Myocyte (in vitro differentiated cells): Measurements from ENCODE around the gene TRIM46. TPM values are rescaled to one million over a fixed set of nuclear protein-coding genes. Genes with fewer than 3 reads are reported as not detected.
A peak's percentile ranks its signal among the peaks of the same experiment; 100 is the strongest.
"Not testable (repeated sequence)": the region's sequence is repeated elsewhere in the genome, so short reads cannot be mapped to it uniquely, and the experiment has no call there.

Experiments used
- DNase-seq: peaks from one replicate; pipeline ENCODE4 v3.0.0-alpha.2; 2012; ENCODE audit warnings: low read depth
- total RNA-seq: library from RNA; depleted of rRNA; stranded (reverse); fragments of >200 nt; gene quantifications from 2 replicates; pipeline ENCODE4 v1.2.3, GENCODE V29; 2014

Gene TRIM46
- total RNA-seq, 1 donor from 2014 or later = 0.62 TPM

DNA sequence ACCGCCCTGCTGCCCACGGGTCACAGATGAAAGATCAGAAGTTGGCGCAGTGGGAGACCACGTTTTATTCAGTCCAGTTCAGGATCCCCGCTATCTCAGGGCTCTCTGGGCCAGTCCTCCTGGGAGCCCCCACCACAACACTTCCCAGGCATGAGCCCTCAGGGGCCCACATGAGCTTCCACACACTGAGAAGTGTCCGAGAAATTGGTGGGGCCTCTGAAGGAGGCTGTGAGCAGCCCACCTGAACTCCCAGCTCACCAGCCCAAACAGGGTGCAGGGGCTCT lies 12.1 kb downstream of the TRIM46 start:
- DNase-seq = no peak

DNA sequence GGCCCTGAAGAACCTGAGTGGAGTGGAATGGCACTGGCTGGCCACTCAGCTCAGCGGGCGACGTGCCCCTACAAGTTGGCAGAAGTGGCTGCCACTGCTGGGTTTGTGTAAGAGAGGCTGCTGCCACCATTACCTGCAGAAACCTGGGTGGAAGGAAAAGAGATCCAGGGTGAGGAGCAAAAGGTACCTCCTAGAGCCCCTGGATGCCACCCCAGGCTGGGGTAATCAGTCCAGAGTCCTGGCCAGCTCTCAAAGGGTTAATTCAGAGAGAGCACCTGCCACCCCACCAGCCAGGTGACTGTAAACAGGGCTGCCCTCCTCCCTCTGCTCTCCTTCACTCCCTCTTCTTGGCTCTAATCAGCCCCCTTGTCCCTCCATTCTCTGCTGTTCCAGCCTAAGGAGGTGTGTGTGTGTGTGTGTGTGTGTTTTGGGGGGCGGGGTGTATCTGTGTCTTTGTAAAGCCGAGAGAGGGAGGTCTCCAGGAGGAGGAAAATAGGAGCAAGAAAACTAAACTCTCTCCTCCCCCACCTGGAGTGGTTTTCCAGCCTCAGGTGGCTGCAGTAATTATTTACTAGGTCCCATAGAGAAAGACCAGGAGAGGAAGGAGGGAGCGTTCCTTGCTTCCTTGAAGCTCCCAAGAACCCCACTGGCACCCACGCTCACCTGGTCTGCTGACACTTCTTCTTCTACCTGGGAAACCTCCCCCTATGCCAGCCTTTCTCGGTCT lies 12.6 kb downstream of the TRIM46 start:
- no peak for DNase-seq

DNA sequence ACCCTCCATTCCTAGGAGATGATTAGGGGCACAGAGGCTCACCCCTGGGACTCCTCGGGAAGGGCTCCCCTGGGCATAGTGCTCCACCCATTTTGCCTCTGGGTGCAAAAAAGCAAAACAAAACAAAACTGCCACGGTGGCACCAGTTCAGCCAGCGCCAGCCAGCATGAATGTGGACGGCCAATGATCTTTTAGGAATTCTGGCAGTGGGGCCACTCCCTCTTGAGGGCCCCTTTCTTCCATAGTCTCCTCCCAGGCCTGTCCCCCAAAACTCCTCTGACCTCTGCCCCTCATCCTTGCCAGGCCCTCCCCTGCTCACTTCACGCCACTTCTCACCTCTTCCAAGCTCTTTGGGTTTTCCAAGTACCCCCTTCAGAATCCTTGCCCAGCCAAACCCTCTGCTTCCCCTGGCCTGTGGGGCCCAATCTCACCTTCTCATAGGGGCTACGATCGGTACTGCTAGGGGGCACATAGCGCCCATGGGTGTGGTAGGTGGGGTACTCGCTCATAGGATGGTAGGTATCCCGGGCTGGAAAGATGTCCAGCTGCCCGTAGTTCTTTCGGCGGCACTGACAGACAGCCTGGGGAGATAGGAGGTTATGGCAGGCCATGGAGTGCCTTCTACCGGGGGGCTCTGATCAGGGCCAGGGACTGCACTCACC lies 13.3 kb downstream of the TRIM46 start:
- DNase-seq = no peak

- no peak for DNase-seq
Measured at GRCh38 chr1:155187456-155187891, 13.8 kb downstream of the TRIM46 start.

DNA sequence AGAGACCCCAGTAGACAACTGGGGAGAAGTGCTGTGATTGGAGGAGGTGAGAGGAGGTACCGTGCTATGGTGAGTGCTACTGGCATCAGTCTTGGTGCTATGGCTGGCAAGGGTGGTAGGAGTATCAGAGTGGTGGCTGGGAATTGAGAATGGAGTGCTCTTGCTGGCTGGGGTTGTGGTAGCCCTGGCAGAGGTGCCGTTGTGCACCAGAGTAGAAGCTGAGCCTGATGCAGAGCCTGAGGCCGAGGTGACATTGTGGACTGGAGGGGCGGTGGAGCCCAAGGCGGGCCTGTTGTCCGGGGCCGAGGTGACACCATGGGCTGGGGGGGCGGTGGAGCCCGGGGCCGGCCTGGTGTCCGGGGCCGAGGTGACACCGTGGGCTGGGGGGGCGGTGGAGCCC lies 14.6 kb downstream of the TRIM46 start:
- no peak for DNase-seq

GRCh38 chr1:155189926-155190325 lies 16.3 kb downstream of the TRIM46 start:
- DNase-seq = not testable (repeated sequence)

DNA sequence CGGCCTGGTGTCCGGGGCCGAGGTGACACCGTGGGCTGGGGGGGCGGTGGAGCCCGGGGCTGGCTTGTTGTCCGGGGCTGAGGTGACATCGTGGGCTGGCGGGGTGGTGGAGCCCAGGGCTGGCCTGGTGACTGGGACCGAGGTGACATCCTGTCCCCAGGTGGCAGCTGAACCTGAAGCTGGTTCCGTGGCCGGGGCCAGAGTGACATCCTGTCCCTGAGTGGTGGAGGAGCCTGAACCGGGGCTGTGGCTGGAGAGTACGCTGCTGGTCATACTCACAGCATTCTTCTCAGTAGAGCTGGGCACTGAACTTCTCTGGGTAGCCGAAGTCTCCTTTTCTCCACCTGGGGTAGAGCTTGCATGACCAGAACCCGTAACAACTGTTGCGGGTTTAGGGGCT lies 18.3 kb downstream of the TRIM46 start:
- DNase-seq = no peak

GRCh38 chr1:155192346-155193274 lies 19.0 kb downstream of the TRIM46 start:
- DNase-seq = no peak

DNA sequence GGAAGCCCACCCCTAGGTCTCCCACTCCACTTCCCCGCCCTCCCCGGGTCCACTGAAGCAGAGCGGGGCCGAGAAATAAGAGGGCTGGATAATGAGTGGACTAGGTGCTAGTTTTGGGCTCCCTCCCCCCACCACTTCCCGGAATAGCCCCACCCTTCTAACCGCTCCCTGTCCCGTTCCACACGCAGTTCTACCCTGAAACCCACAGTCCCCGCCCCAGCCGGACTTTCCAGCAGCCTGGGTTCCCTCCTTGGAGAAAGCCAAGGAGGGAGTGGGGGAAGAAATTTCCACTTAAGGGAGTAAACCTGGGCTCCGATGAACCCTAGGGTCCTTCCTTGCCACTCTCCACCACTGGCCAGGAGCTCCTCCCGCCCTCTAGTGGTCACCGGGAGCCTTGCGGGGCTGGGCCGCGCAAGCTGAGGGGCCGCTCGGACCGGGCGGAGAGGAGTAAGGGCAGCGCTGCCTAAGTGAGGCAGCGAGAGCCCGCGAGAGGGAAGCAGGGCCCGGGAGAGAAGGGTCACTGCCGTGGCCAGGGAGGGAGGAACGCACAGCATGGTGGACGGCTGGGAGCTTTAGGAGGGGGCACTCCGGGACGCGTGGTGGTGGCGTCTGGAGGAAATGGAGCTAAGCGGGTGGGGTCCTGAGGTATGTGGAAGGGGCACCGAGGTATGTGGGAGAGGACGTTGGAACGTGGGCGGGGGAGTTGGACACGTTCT lies 19.8 kb downstream of the TRIM46 start:
- DNase-seq = peak; percentile 92

GRCh38 chr1:155193991-155194240 lies 20.3 kb downstream of the TRIM46 start:
- not testable (repeated sequence) for DNase-seq

DNA sequence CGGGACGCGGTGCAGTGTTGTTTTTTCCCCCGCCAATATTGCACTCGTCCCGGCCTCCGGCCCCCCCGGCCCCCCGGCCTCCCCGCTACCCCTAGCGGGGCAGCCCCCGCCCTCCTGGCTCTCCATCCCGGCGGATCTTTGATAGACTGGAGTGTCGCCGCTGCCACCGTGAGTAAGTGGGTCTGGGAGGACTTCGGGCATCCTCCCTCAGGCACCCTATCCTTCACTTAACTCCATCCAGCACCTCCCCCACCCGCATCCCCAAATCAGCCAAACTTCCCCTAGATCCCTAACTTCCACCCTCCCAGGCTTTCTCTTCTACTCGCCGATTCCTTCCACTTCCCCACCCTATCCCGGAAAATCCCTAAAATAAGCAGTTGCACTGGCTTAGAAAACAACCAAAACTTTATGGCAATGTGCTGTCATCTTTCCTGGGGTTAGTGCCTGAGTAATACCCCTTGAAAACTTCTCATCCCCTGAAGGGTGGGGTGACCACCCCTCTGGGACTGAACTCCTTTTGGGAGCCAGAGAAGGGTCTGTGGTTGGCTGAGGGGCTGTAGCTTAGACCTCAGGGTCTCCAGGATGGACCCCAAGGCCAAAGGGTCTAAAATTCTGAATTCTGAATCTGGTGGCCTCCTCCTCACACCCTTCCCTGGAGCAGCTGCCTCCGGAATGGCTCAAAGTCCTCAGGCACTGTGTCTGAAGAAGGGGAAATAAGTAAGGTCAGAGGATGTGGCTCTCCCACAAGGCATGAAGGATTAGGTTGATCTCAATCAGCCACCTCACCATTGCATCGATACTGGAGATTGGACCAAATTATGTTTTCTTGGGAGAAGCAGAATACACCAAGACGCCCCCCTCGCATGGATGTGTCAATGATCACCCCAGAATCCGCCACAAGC lies 21.8 kb downstream of the TRIM46 start:
- DNase-seq = no peak

GRCh38 chr1:155196103-155196892 lies 22.6 kb downstream of the TRIM46 start:
- no peak for DNase-seq

DNA sequence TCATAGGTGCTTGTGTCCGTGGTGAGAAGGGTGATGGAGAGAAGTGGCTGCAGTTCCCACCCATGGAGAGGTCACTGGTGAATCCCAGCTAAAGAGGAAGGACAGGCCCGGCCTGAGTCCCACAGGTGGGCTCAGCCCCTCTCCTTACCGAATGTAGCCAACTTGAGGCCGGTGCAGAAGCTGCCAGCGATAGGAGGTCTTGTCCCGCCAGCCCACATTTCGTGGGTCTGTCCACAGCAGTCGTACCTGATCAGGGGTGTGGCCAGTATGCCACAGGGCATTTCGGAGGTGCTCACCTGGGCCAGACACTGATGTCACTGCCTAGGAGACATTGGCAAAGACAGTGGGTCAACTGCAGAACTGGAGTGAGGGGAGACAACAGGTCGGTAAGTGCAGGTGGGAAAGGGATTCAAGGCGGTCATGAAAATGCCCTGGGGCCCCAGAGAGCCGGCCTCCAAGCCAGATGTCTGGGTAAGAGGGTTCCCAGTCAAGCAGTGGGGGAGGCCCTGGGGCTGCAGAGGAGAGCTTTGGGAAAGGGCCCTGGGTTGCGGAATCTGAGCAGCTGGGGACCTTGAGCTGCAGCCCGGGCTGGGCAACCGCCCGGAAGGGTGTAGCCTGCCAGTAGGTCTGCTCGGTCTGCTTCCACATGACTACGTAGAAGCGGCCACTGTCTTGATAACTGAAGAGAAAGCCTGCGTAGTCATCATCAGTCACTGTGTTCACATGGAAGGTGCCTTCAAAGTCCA lies 23.4 kb downstream of the TRIM46 start:
- DNase-seq = no peak

- no peak for DNase-seq
Measured at GRCh38 chr1:155197901-155198546, 24.4 kb downstream of the TRIM46 start.

DNA sequence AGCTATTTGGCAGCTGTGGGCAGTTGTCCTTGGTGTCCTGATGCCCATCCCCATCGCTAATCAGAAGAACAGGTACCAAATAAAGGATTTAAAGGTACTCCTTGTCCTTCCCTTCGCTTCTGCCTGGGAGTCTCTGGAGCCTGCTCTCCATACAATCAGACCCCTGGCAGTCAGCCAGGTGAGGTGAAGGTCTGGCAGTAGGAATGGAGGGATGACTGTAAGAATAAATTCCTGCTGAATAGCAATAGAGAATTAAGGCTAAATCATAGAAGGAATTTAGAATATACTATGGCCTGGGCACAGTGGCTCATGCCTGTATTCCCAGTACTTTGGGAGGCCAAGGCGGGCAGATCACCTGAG lies 24.9 kb downstream of the TRIM46 start:
- DNase-seq = no peak

DNA sequence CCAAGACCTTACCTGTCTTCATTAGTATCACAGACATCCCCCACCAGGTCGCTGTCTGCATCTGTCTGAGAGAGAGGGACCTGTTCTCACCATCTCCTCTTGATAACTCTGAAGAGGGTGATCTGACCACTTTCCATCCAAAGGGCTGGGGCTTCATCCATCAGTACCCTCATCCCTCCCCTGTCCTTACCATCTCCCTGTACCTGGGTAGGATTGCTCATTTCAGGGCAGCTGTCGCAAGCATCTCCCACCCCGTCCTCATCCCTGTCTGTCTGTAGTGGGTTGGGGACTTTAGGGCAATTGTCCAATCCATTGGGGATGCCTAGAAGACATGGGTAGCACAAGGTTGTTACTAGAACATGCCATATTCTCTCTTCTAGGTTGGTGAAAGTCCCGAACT lies 26.1 kb downstream of the TRIM46 start:
- DNase-seq = no peak

GRCh38 chr1:155200920-155201319 lies 27.3 kb downstream of the TRIM46 start:
- no peak for DNase-seq

DNA sequence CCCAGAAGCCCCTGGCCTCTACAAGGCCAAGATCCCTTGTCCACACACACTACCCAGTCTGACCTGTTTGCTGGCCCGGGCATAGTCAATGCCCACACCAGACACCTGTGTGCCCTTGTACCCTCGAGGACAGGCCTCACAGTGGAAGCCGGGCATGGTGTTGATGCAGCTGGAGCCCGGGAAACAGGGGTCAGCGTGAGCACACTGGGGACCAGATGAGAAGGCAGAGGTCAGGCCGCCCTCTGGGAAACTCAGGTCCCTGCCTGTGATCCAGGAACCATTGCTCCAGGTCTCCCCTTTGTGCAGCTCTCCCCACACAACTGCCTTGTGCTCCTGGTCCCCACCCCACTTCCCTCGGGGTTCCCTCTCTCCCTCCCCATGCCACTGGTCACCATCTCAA lies 28.5 kb downstream of the TRIM46 start:
- DNase-seq = no peak
